ENCODE data around the gene ABCA7. TPM values are rescaled to one million over a fixed set of nuclear protein-coding genes. Genes with fewer than 3 reads are reported as not detected.
A peak's percentile ranks its signal among the peaks of the same experiment; 100 is the strongest.

ABCA7 gene
- total RNA-seq, 4 donors from 2014 or later: 10.3 to 29.8 (median 15.9) TPM

DNA sequence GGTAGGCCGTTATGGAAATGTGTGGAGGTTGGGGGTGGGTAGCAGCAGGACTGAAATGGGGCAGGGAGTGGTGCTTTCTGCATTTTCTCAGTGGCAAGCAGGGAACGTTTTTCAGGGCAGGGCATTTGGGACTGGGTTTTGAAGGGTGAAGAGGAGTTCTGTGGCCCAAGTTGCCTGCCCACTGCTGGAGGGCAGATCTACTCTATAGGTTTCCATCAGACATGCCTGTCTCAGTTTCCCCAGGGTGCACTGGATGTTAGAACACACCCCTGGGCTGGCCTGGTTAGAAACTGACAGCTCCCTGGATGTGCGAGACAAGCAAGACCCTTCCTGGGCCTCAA, 40.6 kb upstream of the ABCA7 start:
- no peak for DNase-seq (ENCODE audit: low spot score)
- TF ChIP-seq, protein P1, sequence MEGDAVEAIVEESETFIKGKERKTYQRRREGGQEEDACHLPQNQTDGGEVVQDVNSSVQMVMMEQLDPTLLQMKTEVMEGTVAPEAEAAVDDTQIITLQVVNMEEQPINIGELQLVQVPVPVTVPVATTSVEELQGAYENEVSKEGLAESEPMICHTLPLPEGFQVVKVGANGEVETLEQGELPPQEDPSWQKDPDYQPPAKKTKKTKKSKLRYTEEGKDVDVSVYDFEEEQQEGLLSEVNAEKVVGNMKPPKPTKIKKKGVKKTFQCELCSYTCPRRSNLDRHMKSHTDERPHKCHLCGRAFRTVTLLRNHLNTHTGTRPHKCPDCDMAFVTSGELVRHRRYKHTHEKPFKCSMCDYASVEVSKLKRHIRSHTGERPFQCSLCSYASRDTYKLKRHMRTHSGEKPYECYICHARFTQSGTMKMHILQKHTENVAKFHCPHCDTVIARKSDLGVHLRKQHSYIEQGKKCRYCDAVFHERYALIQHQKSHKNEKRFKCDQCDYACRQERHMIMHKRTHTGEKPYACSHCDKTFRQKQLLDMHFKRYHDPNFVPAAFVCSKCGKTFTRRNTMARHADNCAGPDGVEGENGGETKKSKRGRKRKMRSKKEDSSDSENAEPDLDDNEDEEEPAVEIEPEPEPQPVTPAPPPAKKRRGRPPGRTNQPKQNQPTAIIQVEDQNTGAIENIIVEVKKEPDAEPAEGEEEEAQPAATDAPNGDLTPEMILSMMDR (IDR thresholded peaks at IDR 0.05): no peak
- ATAC-seq (ENCODE audit: low FRiP score): no peak

DNA sequence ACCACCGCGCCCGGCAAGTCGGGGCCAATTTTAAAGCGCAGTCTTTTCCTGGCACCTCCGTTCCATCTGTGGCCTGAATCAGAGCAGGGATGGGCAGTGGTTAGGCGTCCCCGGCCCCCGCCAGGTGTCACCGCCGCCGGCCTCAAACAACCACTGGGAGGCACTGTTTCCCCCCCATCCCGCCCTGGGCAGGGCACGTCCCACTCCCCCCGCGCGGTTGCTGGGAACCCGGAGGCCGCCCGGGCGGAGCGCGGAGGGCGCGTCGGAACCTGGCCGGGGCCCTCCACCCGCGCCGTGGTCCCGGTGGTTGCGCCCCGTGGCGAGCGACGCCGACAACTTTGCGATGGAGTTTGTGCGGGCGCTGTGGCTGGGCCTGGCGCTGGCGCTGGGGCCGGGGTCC, 39.8 kb upstream of the ABCA7 start, which contains the start of gene GRIN3B:
TSS of gene GRIN3B (plus strand) at position 325 of the 400 bp plus-strand sequence. CDS start at position 344, 19 bp downstream.
- TF ChIP-seq, protein P1 (IDR thresholded peaks at IDR 0.05): no peak
- peak; percentile 27 for ATAC-seq (ENCODE audit: low FRiP score)
- DNase-seq (ENCODE audit: low spot score): no peak

DNA sequence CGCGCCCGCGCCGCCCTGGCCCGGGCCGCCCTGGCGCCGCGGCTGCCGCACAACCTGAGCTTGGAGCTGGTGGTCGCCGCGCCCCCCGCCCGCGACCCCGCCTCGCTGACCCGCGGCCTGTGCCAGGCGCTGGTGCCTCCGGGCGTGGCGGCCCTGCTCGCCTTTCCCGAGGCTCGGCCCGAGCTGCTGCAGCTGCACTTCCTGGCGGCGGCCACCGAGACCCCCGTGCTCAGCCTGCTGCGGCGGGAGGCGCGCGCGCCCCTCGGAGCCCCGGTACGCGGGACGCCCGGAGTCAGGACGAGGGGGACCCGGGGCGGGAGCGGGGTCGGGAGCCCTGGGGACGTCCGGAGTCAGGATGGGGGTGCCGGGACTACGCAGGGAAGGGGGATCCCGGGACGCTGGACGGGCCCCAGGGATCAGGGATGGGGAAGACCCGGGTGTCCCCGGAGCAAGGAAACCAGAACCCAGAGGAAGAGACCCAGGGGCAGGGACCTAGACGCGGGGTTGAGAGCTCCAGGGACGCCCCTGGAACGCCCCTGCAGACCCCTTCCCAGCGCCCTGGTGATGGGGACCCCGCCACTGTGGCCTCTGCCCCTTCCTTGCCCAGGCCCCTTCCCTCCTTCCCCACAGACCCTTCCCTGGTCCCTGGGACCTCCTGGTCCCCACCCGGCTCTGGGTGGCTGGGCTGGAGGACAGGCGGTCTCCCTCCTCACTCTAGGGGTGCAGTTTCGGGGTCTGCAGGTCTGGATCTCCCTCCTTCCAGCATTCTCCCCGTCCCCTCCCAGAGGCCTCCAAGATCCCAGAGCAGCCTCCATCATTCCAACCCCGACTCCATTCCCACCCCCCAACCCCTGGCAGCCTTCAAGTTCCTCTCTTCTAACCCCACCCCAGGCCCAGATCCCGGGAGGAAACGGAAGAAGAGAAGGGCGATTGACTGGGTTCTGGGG, 39.0 kb upstream of the ABCA7 start:
- ATAC-seq (ENCODE audit: low FRiP score) (no peak), DNase-seq (ENCODE audit: low spot score) (no peak)
- TF ChIP-seq, protein P1 (IDR thresholded peaks at IDR 0.05): no peak

DNA sequence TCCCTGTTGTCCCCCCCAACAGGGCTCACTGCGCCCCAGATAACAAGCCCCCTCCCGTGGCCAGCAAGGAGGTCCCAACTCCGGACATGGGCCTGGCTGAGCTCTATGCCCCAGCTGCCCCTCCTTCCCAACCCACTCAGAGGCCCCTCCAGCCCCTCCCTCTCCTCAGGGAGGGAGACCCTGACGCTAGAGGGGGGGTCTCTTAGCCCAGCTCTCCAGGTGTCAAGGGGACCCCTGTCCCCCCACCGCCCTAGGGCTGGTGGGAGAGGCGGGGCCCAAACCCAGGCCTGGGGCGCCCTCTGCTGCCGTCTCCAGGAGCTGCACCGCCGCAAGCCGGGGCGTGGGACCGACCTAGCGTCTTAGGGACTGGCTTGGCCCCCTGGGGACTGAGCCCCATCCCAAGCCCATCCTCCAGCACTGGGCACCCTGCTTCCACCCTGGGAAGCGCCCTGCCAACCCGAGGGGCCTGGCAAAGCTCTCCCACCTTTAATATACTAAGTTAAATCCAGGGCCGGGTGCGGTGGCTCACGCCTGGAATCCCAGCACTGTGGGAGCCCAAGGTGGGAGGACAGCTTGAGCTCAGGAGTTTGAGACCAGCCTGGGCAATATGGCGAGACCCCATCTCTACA, 38.3 kb upstream of the ABCA7 start:
- DNase-seq (ENCODE audit: low spot score) (no peak), ATAC-seq (ENCODE audit: low FRiP score) (peak; percentile 54)
- TF ChIP-seq, protein P1 (IDR thresholded peaks at IDR 0.05): peak in 1 of 3 donors; percentile 23

GRCh38 chr19:1002600-1002999, 37.3 kb upstream of the ABCA7 start:
- DNase-seq (ENCODE audit: low spot score) (no peak), ATAC-seq (ENCODE audit: low FRiP score) (no peak)
- TF ChIP-seq, protein P1 (IDR thresholded peaks at IDR 0.05): no peak

GRCh38 chr19:1003283-1003682, 36.6 kb upstream of the ABCA7 start:
- ATAC-seq (ENCODE audit: low FRiP score) (no peak), DNase-seq (ENCODE audit: low spot score) (no peak)
- TF ChIP-seq, protein P1 (IDR thresholded peaks at IDR 0.05): no peak
